K562 (cell line): ENCODE measurements around the gene GTPBP2. TPM values are rescaled to one million over a fixed set of nuclear protein-coding genes. Genes with fewer than 3 reads are reported as not detected.

Experiments used
- ATAC-seq: fragments of 200-7000 bp; cut with Tn5 transposase; 3 replicates; pipeline ENCODE4 v1.9.1; 2020; ENCODE audit warnings: moderate library complexity
- BruUV-seq: library from RNA; stranded (reverse); fragments of 400-500 nt; replicated peaks from 2 replicates; lab custom pipeline; 2021; lab: Mats Ljungman, UMichigan
- CTCF ChIA-PET: fragments of 300-600 bp; formaldehyde crosslinking; extraction: SDS; loops from one replicate; lab custom pipeline; 2021; ENCODE audit warnings: low intra/inter-chr PET ratio; lab: Yijun Ruan, JAX
- POLR2A ChIA-PET: fragments of 300-600, 350-650 bp; sonication (Branson Sonifier 250); formaldehyde crosslinking; extraction: SDS; loops from one replicate; lab custom pipeline; 2021; ENCODE audit warnings: antibody characterized with exemption, inconsistent platforms; lab: Yijun Ruan, JAX
- DNase-seq, 4 experiments: peaks; one replicate each; pipeline versions ENCODE4 v3.0.0 to v3.0.0-alpha.2; 2011 to 2018; ENCODE audit warnings: low spot score in 3 of 4, mixed read lengths in 3 of 4; ENCODE audit errors: extremely low read depth in 1 of 4
- FAIRE-seq: peaks from 2 replicates; lab custom pipeline; 2011; peaks lifted over from hg19 to GRCh38; lab: Jason Lieb, UNC
- H2AFZ ChIP-seq: 2 replicates; pipeline ENCODE4 v1.6.0; 2011; ENCODE audit warnings: low read depth, low read length, control low read depth, inconsistent platforms
- H3K27ac ChIP-seq: fragments of 200-600 bp; 3 replicates; pipeline ENCODE4 v1.8.0; 2011; ENCODE audit warnings: low read depth, mild to moderate bottlenecking, control low read depth, inconsistent platforms, low read length, moderate library complexity, mixed read lengths; ENCODE audit errors: extremely low read depth
- H3K27me3 ChIP-seq, 2 experiments: fragments of 300-600 bp in 1 of 2; 2 replicates in 1 of 2; 3 replicates in 1 of 2; pipeline versions ENCODE4 v1.6.0 to v1.8.0; 2011; ENCODE audit warnings: inconsistent platforms in 2 of 2, low read length in 2 of 2, mild to moderate bottlenecking in 1 of 2, mixed read lengths in 1 of 2, moderate library complexity in 1 of 2; ENCODE audit not compliant: control insufficient read depth in 2 of 2, insufficient read depth in 2 of 2
- H3K36me3 ChIP-seq: fragments of 300-600 bp; 3 replicates; pipeline ENCODE4 v1.8.0; 2011; ENCODE audit warnings: mild to moderate bottlenecking, low read length, inconsistent platforms; ENCODE audit not compliant: control insufficient read depth, insufficient read depth
- H3K4me1 ChIP-seq, 2 experiments: fragments of 200-600 bp in 1 of 2; replicated peaks in 1 of 2; 2 replicates in 1 of 2; 3 replicates in 1 of 2; pipeline versions ENCODE4 v1.5.1 to v1.8.0; 2011; ENCODE audit warnings: inconsistent platforms in 2 of 2, low read length in 2 of 2, mild to moderate bottlenecking in 1 of 2, mixed read lengths in 1 of 2, moderate library complexity in 1 of 2; ENCODE audit not compliant: control insufficient read depth in 2 of 2, insufficient read depth in 2 of 2
- H3K4me2 ChIP-seq: 2 replicates; pipeline ENCODE4 v1.6.1; 2011; ENCODE audit warnings: low read length, control low read depth, inconsistent platforms, mixed read lengths; ENCODE audit not compliant: insufficient read depth
- H3K4me3 ChIP-seq: fragments of 200-600 bp; sonication (generic), shearing (Covaris generic); 2 replicates; pipeline ENCODE4 v1.5.1; 2016; ENCODE audit warnings: control low read depth, inconsistent platforms
- H3K79me2 ChIP-seq: fragments of 200-600 bp; 3 replicates; pipeline ENCODE4 v1.8.0; 2011; ENCODE audit warnings: low read length, inconsistent platforms; ENCODE audit not compliant: control insufficient read depth, insufficient read depth
- H3K9ac ChIP-seq, 2 experiments: 2 replicates each; pipeline versions ENCODE4 v1.6.0 to v1.6.1; 2011; ENCODE audit warnings: low read depth in 2 of 2, low read length in 2 of 2, control low read depth in 1 of 2, inconsistent platforms in 1 of 2, mild to moderate bottlenecking in 1 of 2, mixed read lengths in 1 of 2; ENCODE audit not compliant: insufficient read depth in 1 of 2
- H3K9me1 ChIP-seq: one replicate; pipeline ENCODE4 v1.6.0; 2011; ENCODE audit warnings: inconsistent platforms, mild to moderate bottlenecking, low read length, moderate library complexity; ENCODE audit not compliant: control insufficient read depth, insufficient read depth
- H3K9me3 ChIP-seq: replicated peaks from 2 replicates; pipeline ENCODE4 v1.5.1; 2011; ENCODE audit warnings: low read depth, low read length, inconsistent platforms; ENCODE audit not compliant: control insufficient read depth, insufficient read depth
- H4K20me1 ChIP-seq: replicated peaks from 2 replicates; pipeline ENCODE4 v1.6.1; 2011; ENCODE audit warnings: low read length, inconsistent platforms, mixed read lengths; ENCODE audit not compliant: control insufficient read depth, insufficient read depth
- CGGBP1 ChIP-seq: fragments of 250-450 bp; sonication (Bioruptor Pico); IDR thresholded peaks from 2 replicates; pipeline ENCODE4 v1.9.0; 2021; ENCODE audit warnings: mild to moderate bottlenecking
- CHD1 ChIP-seq: fragments of 200-600 bp; sonication (generic); IDR thresholded peaks from one replicate; pipeline ENCODE4 v1.6.1; 2012; ENCODE audit warnings: mild to moderate bottlenecking, moderate library complexity, low read length, inconsistent platforms
- CTBP1 ChIP-seq: fragments of 450-650 bp; IDR thresholded peaks from 2 replicates; pipeline ENCODE4 v1.6.1; 2016; ENCODE audit warnings: borderline replicate concordance
- ETV6 ChIP-seq, 3 experiments: fragments of 150-350 bp in 1 of 3; sonication (generic) in 1 of 3; formaldehyde crosslinking in 1 of 3; IDR thresholded peaks; 2 replicates each; pipeline versions ENCODE4 v1.6.1 to v1.8.0; 2014 to 2022; ENCODE audit warnings: borderline replicate concordance in 2 of 3, low read depth in 2 of 3, antibody characterized with exemption in 1 of 3, low read length in 1 of 3, mild to moderate bottlenecking in 1 of 3, missing genetic modification reagents in 1 of 3
- GTF2A2 ChIP-seq: IDR thresholded peaks from 2 replicates; pipeline ENCODE4 v1.6.1; 2016; ENCODE audit warnings: mild to moderate bottlenecking, missing genetic modification characterization, missing compliant biosample characterization
- HDAC1 ChIP-seq, 2 experiments: fragments of 450-650 bp; IDR thresholded peaks; 2 replicates each; pipeline ENCODE4 v1.6.1; 2016 to 2017; ENCODE audit warnings: inconsistent platforms in 1 of 2, mild to moderate bottlenecking in 1 of 2, moderate library complexity in 1 of 2
- LEF1 ChIP-seq: fragments of 450-650 bp; IDR thresholded peaks from 2 replicates; pipeline ENCODE4 v1.6.1; 2016; ENCODE audit warnings: mild to moderate bottlenecking
- NEUROD1 ChIP-seq: fragments of 150-350 bp; IDR thresholded peaks from 2 replicates; pipeline ENCODE4 v1.6.1; 2014; ENCODE audit warnings: borderline replicate concordance, low read length, low read depth; ENCODE audit not compliant: partially characterized antibody
- RBM34 ChIP-seq: fragments of 200-400 bp; formaldehyde crosslinking; IDR thresholded peaks from 2 replicates; pipeline ENCODE4 v1.6.1; 2018; ENCODE audit warnings: low read length, borderline replicate concordance; ENCODE audit not compliant: insufficient read depth
- SIRT6 ChIP-seq: IDR thresholded peaks from one replicate; pipeline ENCODE4 v1.6.1; 2012; ENCODE audit warnings: low read depth, mild to moderate bottlenecking, control low read depth, inconsistent platforms, low read length, moderate library complexity
- SMARCC2 ChIP-seq: fragments of 450-650 bp; IDR thresholded peaks from 2 replicates; pipeline ENCODE4 v1.6.1; 2017; ENCODE audit warnings: antibody characterized with exemption, moderate library complexity, mild to moderate bottlenecking, low read depth
- TAF1 ChIP-seq: IDR thresholded peaks from 2 replicates; pipeline ENCODE4 v1.6.1; 2011; ENCODE audit warnings: mild to moderate bottlenecking, low read length, moderate library complexity; ENCODE audit not compliant: insufficient read depth, control insufficient read depth, severe bottlenecking; ENCODE audit errors: extremely low read depth
- ZNF707 ChIP-seq: fragments of 250-450 bp; sonication (Bioruptor Pico); conservative IDR thresholded peaks from 2 replicates; pipeline ENCODE4 v1.8.0; 2022; ENCODE audit warnings: inconsistent platforms, mild to moderate bottlenecking, moderate library complexity
- WGBS: fragments of 100-300 bp; shearing (Covaris generic); methylation state at CpG from one replicate; pipeline ENCODE4 v1.1.6; 2016; ENCODE audit warnings: low coverage, mixed read lengths; ENCODE audit not compliant: insufficient coverage; ENCODE audit errors: missing lambda C conversion rate; 5-methylcytosine and 5-hydroxymethylcytosine counted together
- in situ Hi-C: fragments of 300-500 bp; cut with MboI; formaldehyde crosslinking; loops from 4 replicates; pipeline ENCODE4 v1.15.0; 2018; ENCODE audit warnings: inconsistent platforms, mixed read lengths
- intact Hi-C: fragments of 100-400 bp; cut with micrococcal nuclease; formaldehyde crosslinking; loops from 2 replicates; pipeline ENCODE4 v1.14.2; 2022
- polyA plus RNA-seq, 8 experiments: library from polyadenylated mRNA; depleted of rRNA in 4 of 8; stranded (reverse) in 5 of 8; unstranded in 3 of 8; fragments of >200 nt; fragmentation: Nextera tagmentation in 2 of 8; fragmentation: Illumina TruSeq in 1 of 8; extraction: Ambion mirVana in 2 of 8; extraction: Trizol in 1 of 8; gene quantifications; 2 replicates each; pipeline versions ENCODE4 v1.2.1 to v1.2.3, GENCODE V29; 2011 to 2014; ENCODE audit warnings: inconsistent platforms in 1 of 8, missing spikeins in 1 of 8
- total RNA-seq, 7 experiments: library from RNA; depleted of rRNA in 6 of 7; stranded (reverse); fragments of >200 nt in 6 of 7; fragmentation: Illumina TruSeq in 2 of 7; extraction: Trizol in 2 of 7; gene quantifications; 2 replicates each; pipeline versions ENCODE4 v1.2.1 to v1.2.3, GENCODE V29; 2011 to 2021; ENCODE audit warnings: low replicate concordance in 1 of 7
- TF ChIP-seq, protein P1 (sequence below): sonication (generic); formaldehyde crosslinking; IDR thresholded peaks from 2 replicates; pipeline ENCODE4 v1.8.0; 2022; ENCODE audit warnings: missing genetic modification reagents, mild to moderate bottlenecking, borderline replicate concordance
- TF ChIP-seq, protein P2 (sequence below), 2 experiments: fragments of 200-800 bp in 1 of 2; sonication (Bioruptor generic) in 1 of 2; sonication (generic) in 1 of 2; formaldehyde crosslinking in 1 of 2; IDR thresholded peaks in 1 of 2; conservative IDR thresholded peaks in 1 of 2; 2 replicates each; pipeline versions ENCODE4 v1.5.0 to v1.6.1; 2016 to 2020; ENCODE audit warnings: missing compliant biosample characterization in 1 of 2, missing genetic modification characterization in 1 of 2, missing genetic modification reagents in 1 of 2

The GTPBP2 gene
- total and polyA plus RNA-seq, 9 of the 15 experiments (the other 6 are each of a cell fraction or from before 2014, with no cell fraction given): 48.4 to 196 (median 111) TPM

DNA sequence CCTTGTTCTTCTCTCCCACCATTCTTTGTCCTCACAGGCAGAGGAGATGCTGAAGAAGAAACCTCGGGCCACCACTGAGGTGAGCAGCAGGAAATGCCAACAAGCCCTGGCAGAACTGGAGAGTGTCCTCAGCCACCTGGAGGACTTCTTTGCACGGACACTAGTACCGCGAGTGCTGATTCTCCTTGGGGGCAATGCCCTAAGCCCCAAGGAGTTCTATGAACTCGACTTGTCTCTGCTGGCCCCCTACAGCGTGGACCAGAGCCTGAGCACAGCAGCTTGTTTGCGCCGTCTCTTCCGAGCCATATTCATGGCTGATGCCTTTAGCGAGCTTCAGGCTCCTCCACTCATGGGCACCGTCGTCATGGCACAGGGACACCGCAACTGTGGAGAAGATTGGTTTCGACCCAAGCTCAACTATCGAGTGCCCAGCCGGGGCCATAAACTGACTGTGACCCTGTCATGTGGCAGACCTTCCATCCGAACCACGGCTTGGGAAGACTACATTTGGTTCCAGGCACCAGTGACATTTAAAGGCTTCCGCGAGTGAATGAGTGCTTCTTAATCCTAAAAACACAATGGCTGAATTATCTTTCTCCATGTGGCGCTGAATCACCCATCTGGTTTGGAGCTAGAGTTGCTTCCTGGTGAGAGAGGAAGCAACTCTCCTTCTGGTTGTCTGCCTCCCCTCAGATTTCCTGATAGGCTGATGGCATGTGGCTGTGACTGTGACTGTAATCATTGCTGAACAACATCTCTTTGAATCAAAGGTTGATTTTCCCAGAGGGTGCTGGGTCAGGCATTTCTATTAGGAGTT is 11.1 kb upstream of the GTPBP2 start (continued):
- TF ChIP-seq, protein P1, sequence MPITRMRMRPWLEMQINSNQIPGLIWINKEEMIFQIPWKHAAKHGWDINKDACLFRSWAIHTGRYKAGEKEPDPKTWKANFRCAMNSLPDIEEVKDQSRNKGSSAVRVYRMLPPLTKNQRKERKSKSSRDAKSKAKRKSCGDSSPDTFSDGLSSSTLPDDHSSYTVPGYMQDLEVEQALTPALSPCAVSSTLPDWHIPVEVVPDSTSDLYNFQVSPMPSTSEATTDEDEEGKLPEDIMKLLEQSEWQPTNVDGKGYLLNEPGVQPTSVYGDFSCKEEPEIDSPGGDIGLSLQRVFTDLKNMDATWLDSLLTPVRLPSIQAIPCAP (CRISPR knock-in tag): no peak
- no peak for TF ChIP-seq CGGBP1 (CRISPR knock-in tag)
- TF ChIP-seq SIRT6: no peak
- peak; percentile 27; the same call in 1 of the 2 replicates for TF ChIP-seq CTBP1
- peak in 1 of 2 experiments; percentile 90; a peak in 3 of 4 replicates for TF ChIP-seq ETV6 (IDR thresholded peaks at IDR 0.05; ENCODE audit: borderline replicate concordance in 1 of 2, low read depth in 2 of 2, low read length in 1 of 2)
- TF ChIP-seq ETV6 (CRISPR knock-in tag; IDR thresholded peaks at IDR 0.05; ENCODE audit: borderline replicate concordance): no peak
- peak in 1 of 2 experiments; percentile 91; a peak in 2 of 4 replicates for TF ChIP-seq HDAC1 (IDR thresholded peaks at IDR 0.05)
- TF ChIP-seq SMARCC2: no peak

DNA sequence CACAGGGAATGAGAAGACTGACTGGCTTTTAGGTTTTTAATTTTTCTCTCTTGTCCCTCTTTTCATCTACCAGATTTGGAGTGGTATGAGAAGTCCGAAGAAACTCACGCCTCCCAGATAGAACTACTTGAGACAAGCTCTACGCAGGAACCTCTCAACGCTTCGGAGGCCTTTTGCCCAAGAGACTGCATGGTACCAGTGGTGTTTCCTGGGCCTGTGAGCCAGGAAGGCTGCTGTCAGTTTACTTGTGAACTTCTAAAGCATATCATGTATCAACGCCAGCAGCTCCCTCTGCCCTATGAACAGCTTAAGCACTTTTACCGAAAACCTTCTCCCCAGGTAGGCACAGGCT is 7.2 kb upstream of the GTPBP2 start:
- intact Hi-C loops: loop anchor here (10.0 kb wide), 1 partner anchor 589 kb away; the partner anchor contains the start of gene SLC29A1
- POLR2A ChIA-PET: interaction anchor here (0.6 to 11.8 kb wide), 13 partner anchors 7 to 138 kb away, joined by 3 to 206 read pairs (median 4); partner anchors contain the start of gene RSPH9
- ATAC-seq (peak; percentile 18), FAIRE-seq (peak; percentile 11), DNase-seq (peak in 1 of 4 experiments; percentile 43)
- CTCF ChIA-PET: no interaction called here
- Histone ChIP-seq H3K9me3 (no peaks in the 10 kb centered on the region), H4K20me1 (peaks cover 14% of the 10 kb centered on the region), H3K27ac (peak overlapping the region; percentile 93), H3K27me3 (no peaks in the 10 kb centered on the region; a peak in 1 of 5 replicates), H3K4me2 (peak overlapping the region; percentile 98), H3K9me1 (no peaks in the 10 kb centered on the region), H2AFZ (peak overlapping the region; percentile 94; the same call in 1 of the 2 replicates), H3K4me3 (peak overlapping the region; percentile 75), H3K9ac (peak overlapping the region; percentile 92 to 99), H3K36me3 (peaks cover 46% of the 10 kb centered on the region), H3K79me2 (peaks cover 61% of the 10 kb centered on the region), H3K4me1 (peaks cover 51 to 63% of the 10 kb centered on the region in 2 experiments)
- in situ Hi-C loops: no loop called here
- no TSS peak for BruUV-seq
- WGBS: 1% methylated on average over 7 of the region's 7 CpGs
- TF ChIP-seq GTF2A2 (tag) (no peak), CHD1 (peak; percentile 11), NEUROD1 (no peak), HDAC1 (IDR thresholded peaks at IDR 0.05) (no peak), TAF1 (no peak), ZNF707 (CRISPR knock-in tag) (0 out of 2 replicates have a peak, but pooled peaks have one; percentile 1), RBM34 (no peak), LEF1 (no peak)
- TF ChIP-seq, protein P2, sequence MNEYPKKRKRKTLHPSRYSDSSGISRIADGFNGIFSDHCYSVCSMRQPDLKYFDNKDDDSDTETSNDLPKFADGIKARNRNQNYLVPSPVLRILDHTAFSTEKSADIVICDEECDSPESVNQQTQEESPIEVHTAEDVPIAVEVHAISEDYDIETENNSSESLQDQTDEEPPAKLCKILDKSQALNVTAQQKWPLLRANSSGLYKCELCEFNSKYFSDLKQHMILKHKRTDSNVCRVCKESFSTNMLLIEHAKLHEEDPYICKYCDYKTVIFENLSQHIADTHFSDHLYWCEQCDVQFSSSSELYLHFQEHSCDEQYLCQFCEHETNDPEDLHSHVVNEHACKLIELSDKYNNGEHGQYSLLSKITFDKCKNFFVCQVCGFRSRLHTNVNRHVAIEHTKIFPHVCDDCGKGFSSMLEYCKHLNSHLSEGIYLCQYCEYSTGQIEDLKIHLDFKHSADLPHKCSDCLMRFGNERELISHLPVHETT (CRISPR knock-in tag; conservative IDR thresholded peaks at IDR 0.05 in 1 of 2, IDR thresholded peaks at IDR 0.05 in 1 of 2): 0 out of 4 replicates have a peak, but pooled peaks of 1 of the 2 experiments have one; percentile 37
